CD4-positive, CD25-positive, alpha-beta regulatory T cell (primary cell): ENCODE data around the gene SORCS1. TPM values are rescaled to one million over a fixed set of nuclear protein-coding genes. Genes with fewer than 3 reads are reported as not detected.
A peak's percentile ranks its signal among the peaks of the same experiment; 100 is the strongest.
"Not testable (repeated sequence)": the region's sequence is repeated elsewhere in the genome, so short reads cannot be mapped to it uniquely, and the experiment has no call there.

Source experiments
- ATAC-seq, 2 donors: fragments of 150-1000 bp; cut with Tn5 transposase; one replicate each; pipeline ENCODE4 v1.10.0; 2021; ENCODE audit warnings: low read depth in 2 of 2, moderate number of reproducible peaks in 2 of 2, moderate library complexity in 1 of 2
- DNase-seq, 3 donors: peaks; one replicate each; pipeline versions ENCODE4 v3.0.0 to v3.0.0-alpha.2; 2012 to 2022; ENCODE audit warnings: mixed read lengths in 1 of 3
- H3K27ac ChIP-seq: one replicate; pipeline ENCODE4 v1.7.0; 2013; ENCODE audit warnings: mild to moderate bottlenecking, low read length; ENCODE audit not compliant: insufficient read depth, poor library complexity, severe bottlenecking
- H3K27me3 ChIP-seq: one replicate; pipeline ENCODE4 v1.7.0; 2013; ENCODE audit warnings: low read length; ENCODE audit not compliant: control insufficient read depth, insufficient read depth
- H3K36me3 ChIP-seq: one replicate; pipeline ENCODE4 v1.7.0; 2013; ENCODE audit warnings: mild to moderate bottlenecking, low read length, moderate library complexity; ENCODE audit not compliant: control insufficient read depth, insufficient read depth
- H3K4me1 ChIP-seq: 2 replicates; pipeline ENCODE4 v1.7.0; 2013; ENCODE audit warnings: mild to moderate bottlenecking, low read length; ENCODE audit not compliant: insufficient read depth, control insufficient read depth, poor library complexity, severe bottlenecking
- H3K4me3 ChIP-seq: one replicate; pipeline ENCODE4 v1.7.0; 2013; ENCODE audit warnings: low read depth, mild to moderate bottlenecking, low read length, moderate library complexity
- H3K9me3 ChIP-seq, 2 experiments: 1 replicate in 1 of 2; 2 replicates in 1 of 2; pipeline ENCODE4 v1.7.0; 2013; ENCODE audit warnings: low read length in 2 of 2, mild to moderate bottlenecking in 1 of 2, moderate library complexity in 1 of 2; ENCODE audit not compliant: control insufficient read depth in 2 of 2
- H3K27ac Mint-ChIP-seq, 3 donors: one replicate each; pipeline ENCODE4 v1.8.0; 2020 to 2022; ENCODE audit warnings: mild to moderate bottlenecking in 3 of 3, mixed read lengths in 3 of 3, moderate library complexity in 2 of 3
- H3K27me3 Mint-ChIP-seq: one replicate; pipeline ENCODE4 v1.8.0; 2022; ENCODE audit warnings: mild to moderate bottlenecking, mixed read lengths
- H3K36me3 Mint-ChIP-seq: one replicate; pipeline ENCODE4 v1.8.0; 2020; ENCODE audit warnings: mixed read lengths
- H3K4me1 Mint-ChIP-seq, 4 donors: one replicate each; pipeline ENCODE4 v1.8.0; 2020 to 2022; ENCODE audit warnings: mixed read lengths in 4 of 4, mild to moderate bottlenecking in 1 of 4
- H3K4me3 Mint-ChIP-seq, 4 donors: one replicate each; pipeline ENCODE4 v1.8.0; 2020 to 2022; ENCODE audit warnings: mild to moderate bottlenecking in 4 of 4, mixed read lengths in 4 of 4, moderate library complexity in 3 of 4
- H3K9me3 Mint-ChIP-seq, 7 donors: one replicate each; pipeline ENCODE4 v1.8.0; 2020 to 2022; ENCODE audit warnings: mixed read lengths in 7 of 7, mild to moderate bottlenecking in 3 of 7, moderate library complexity in 2 of 7
- polyA plus RNA-seq, 4 donors: library from polyadenylated mRNA; unstranded; fragments of 300-500 nt; fragmentation: Illumina TruSeq; gene quantifications; one replicate each; pipeline ENCODE4 v1.2.3, GENCODE V29; 2021
- total RNA-seq: library from RNA; stranded (reverse); gene quantifications from one replicate; pipeline ENCODE4 v1.2.3, GENCODE V29; 2022

The SORCS1 gene
- total and polyA plus RNA-seq, 5 donors from 2014 or later, result not detected

DNA sequence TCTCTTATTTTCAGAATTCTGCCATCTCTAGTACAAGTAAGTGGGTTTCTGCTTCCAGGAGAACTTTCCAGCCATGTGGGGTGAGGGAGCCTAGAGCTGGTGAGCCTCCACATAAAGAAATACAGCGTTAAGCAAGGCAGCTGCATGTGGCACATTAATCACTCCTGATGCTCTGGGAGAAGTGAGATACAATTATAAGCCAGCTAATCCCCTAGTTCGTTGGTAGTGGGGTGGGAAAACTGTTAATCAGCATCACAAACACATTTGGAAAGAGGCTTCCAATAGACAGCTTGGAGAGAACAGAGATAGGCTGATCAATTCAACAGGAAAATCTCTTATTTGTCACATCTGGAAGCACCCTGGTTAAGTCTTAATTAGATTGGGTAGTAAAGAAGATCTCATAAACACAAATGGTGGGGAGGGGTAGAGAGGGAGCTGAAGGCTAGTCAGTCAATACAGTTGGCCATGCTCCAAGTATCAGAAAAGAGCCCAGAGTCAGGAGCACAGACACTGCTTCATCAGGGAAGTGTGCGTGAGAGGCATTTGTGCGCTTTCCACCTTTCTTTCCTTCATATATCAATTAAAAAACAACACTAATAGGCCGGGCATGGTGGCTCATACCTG, 130.6 kb downstream of the SORCS1 start:
- no peaks in the 10 kb centered on the region for H3K4me1 ChIP-seq
- ATAC-seq, result no peak
- no peaks in the 10 kb centered on the region for H3K27me3 ChIP-seq
- no peak for DNase-seq
- no peak overlapping the region for H3K27ac Mint-ChIP-seq
- H3K9me3 Mint-ChIP-seq, result peaks cover 3 to 10% (median 6%) of the 10 kb centered on the region in 7 donors
- no peak overlapping the region for H3K4me3 ChIP-seq
- no peaks in the 10 kb centered on the region for H3K36me3 ChIP-seq
- H3K36me3 Mint-ChIP-seq, result peaks cover 3% of the 10 kb centered on the region
- no peak overlapping the region for H3K4me3 Mint-ChIP-seq
- no peaks in the 10 kb centered on the region for H3K4me1 Mint-ChIP-seq
- H3K27ac ChIP-seq, result no peak overlapping the region
- H3K27me3 Mint-ChIP-seq, result no peaks in the 10 kb centered on the region
- no peaks in the 10 kb centered on the region for H3K9me3 ChIP-seq

DNA sequence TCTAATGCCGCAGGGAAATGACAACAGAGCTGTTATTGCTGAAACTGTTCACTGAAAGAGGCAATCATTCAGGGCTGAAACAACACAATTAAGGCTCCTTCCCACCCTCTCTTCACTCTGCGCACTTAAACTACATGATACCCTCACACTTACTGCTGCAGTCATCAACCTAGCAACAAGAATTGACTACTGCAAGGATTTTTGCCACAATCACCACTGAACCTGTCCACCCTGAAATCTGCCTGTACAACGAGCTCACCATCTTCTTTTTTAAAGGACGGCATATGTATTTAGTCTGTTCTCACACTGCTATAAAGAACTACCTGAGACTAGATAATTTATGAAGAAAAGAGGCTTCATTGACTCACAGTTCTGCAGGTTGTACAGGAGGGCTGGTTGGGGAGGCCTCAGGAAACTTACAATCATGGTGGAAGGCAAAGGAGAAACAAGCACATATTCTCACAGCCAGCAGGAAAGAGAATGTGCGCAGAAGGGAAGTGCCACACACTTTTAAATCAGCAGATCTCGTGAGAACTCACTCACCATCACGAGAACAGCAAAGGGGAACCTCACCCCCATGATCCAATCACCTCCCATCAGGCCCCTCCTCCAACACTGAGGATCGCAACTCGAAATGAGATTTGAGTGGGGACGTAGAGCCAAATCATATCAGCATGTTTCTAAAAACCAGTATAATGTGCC, 131.7 kb downstream of the SORCS1 start:
- Histone ChIP-seq H3K36me3 (no peaks in the 10 kb centered on the region), H3K4me1 (no peaks in the 10 kb centered on the region), H3K27me3 (no peaks in the 10 kb centered on the region), H3K9me3 (no peaks in the 10 kb centered on the region), H3K27ac (no peak overlapping the region), H3K4me3 (no peak overlapping the region)
- ATAC-seq (no peak), DNase-seq (no peak)
- Mint-ChIP-seq H3K4me1 (no peaks in the 10 kb centered on the region), H3K36me3 (peaks cover 3% of the 10 kb centered on the region), H3K4me3 (no peak overlapping the region), H3K27ac (no peak overlapping the region), H3K9me3 (peaks cover 3 to 13% (median 6%) of the 10 kb centered on the region in 7 donors), H3K27me3 (no peaks in the 10 kb centered on the region)

DNA sequence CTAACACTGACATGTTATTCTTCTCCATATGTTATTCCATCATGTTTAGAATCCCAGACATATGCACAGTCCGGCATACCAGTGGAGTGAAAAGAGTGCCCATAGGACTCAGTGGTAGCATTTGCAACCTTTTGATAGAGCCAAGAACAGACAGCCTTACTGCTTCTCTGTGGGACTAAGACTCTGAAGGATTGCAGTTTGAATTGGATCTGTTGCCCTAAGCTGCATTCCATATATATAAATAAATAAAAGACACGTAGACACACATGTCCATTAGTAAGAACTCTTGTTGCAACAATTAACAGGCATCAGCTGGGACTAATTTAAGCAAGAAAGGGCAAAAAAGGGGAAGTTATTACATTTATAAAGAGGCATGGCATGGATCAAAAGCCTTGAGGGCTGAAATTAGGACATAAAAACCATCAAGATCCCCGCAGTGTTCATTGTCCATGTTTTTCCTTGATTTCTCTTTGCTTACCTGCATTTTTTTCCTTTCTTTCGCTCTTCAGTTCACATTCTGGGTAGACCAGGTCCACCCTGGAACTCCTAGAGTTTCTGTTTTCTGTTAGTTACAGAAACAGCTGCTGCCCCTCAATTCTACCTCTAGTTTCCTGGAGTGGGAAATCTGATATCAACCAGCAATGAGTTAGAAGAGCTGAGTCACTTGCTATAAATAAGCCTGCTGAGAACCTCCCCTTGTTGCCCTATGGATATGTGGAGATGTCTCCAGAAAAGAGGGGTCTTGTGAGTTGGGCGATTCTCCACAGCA, 132.4 kb downstream of the SORCS1 start:
- H3K4me1 Mint-ChIP-seq, result no peaks in the 10 kb centered on the region
- peaks cover 3% of the 10 kb centered on the region for H3K36me3 Mint-ChIP-seq
- Histone ChIP-seq H3K27me3 (no peaks in the 10 kb centered on the region), H3K27ac (no peak overlapping the region), H3K9me3 (no peaks in the 10 kb centered on the region), H3K36me3 (no peaks in the 10 kb centered on the region), H3K4me3 (no peak overlapping the region), H3K4me1 (no peaks in the 10 kb centered on the region)
- DNase-seq, result no peak
- H3K27me3 Mint-ChIP-seq, result no peaks in the 10 kb centered on the region
- ATAC-seq, result no peak
- peak overlapping the region in 1 of 3 donors; percentile 34 for H3K27ac Mint-ChIP-seq
- H3K4me3 Mint-ChIP-seq, result no peak overlapping the region
- H3K9me3 Mint-ChIP-seq, result peaks cover 4 to 17% (median 6%) of the 10 kb centered on the region in 7 donors

DNA sequence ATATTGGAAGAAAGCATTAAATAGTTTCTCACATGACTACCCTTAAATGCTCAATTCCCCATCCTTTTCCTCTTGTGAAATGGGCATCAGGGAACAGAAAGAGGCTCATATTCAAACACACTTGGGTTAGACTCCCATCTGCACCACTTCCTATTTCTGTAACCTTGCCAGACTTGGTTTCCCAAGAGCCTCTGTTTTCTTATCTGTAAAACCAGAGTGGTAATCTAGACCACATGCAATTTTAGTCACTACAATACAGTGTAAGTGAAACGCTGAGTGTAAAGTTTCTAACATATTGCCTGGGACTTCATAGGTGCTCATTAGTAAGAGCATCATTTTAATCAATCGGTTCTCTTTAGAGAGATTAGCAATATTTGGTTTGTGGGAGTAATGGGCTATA, 136.3 kb downstream of the SORCS1 start:
- H3K36me3 ChIP-seq, result no peaks in the 10 kb centered on the region
- no peaks in the 10 kb centered on the region for H3K4me1 ChIP-seq
- H3K27ac ChIP-seq, result no peak overlapping the region
- Mint-ChIP-seq H3K27me3 (no peaks in the 10 kb centered on the region), H3K27ac (no peak overlapping the region), H3K36me3 (peaks cover 3% of the 10 kb centered on the region), H3K4me1 (no peaks in the 10 kb centered on the region), H3K9me3 (peaks cover 2 to 12% (median 9%) of the 10 kb centered on the region in 7 donors), H3K4me3 (no peak overlapping the region)
- H3K4me3 ChIP-seq, result no peak overlapping the region
- no peak for ATAC-seq
- DNase-seq, result no peak
- no peaks in the 10 kb centered on the region for H3K27me3 ChIP-seq
- H3K9me3 ChIP-seq, result no peaks in the 10 kb centered on the region

- peaks cover 0 to 2% of the 10 kb centered on the region in 2 experiments for H3K9me3 ChIP-seq
- H3K4me3 Mint-ChIP-seq, result no peak overlapping the region
- no peak overlapping the region for H3K27ac ChIP-seq
- H3K9me3 Mint-ChIP-seq, result peaks cover 1 to 12% (median 5%) of the 10 kb centered on the region in 7 donors
- H3K36me3 Mint-ChIP-seq, result no peaks in the 10 kb centered on the region
- no peak overlapping the region for H3K27ac Mint-ChIP-seq
- H3K27me3 Mint-ChIP-seq, result no peaks in the 10 kb centered on the region
- no peaks in the 10 kb centered on the region for H3K27me3 ChIP-seq
- ATAC-seq, result no peak
- H3K4me3 ChIP-seq, result no peak overlapping the region
- no peaks in the 10 kb centered on the region for H3K4me1 Mint-ChIP-seq
- H3K36me3 ChIP-seq, result no peaks in the 10 kb centered on the region
- no peak for DNase-seq
- no peaks in the 10 kb centered on the region for H3K4me1 ChIP-seq
These were observed 138.8 kb downstream of the SORCS1 start for GRCh38 chr10:107025676-107026075.

GRCh38 chr10:107024033-107024432, 140.5 kb downstream of the SORCS1 start:
- not testable (repeated sequence) for H3K27ac Mint-ChIP-seq, H3K36me3 Mint-ChIP-seq, H3K27me3 Mint-ChIP-seq, H3K4me1 Mint-ChIP-seq, H3K4me3 ChIP-seq, H3K9me3 ChIP-seq, H3K27ac ChIP-seq, H3K36me3 ChIP-seq, H3K4me3 Mint-ChIP-seq, ATAC-seq, H3K27me3 ChIP-seq, H3K9me3 Mint-ChIP-seq, DNase-seq, H3K4me1 ChIP-seq

DNA sequence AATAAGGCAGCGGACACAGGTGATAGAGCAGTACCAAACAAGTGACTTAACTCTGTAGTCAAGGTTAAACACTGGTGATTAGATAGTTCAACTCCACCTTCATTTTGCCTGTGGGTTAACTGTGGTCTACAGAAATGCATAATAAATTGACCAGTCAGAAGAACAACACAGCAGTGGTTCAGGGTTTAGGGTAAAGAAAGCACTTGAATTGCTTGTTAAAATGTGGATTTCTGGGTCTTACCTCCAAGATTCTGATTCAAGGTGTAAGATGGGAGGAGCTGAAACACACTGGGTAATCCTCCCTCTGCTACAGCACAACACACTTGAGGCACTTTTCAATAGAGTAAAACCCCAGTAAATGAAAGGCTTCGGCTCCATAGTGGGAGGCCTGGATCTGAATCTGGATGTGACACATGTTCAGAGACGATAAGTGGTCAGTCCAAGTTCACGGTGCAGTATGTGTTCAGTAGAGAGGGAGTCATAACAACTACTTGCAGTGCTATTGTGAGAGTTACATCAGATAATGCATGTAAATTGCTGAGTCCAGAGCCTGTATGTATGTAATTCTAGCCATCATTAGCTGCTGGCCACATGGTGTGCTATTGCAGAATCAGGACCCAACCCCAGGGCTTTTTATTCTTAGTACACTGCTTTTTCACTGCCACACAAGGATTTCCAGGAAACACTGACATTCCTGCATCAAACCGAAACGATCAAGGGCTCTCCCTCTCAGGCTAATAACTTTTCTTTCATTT, 141.7 kb downstream of the SORCS1 start:
- H3K9me3 Mint-ChIP-seq, result peaks cover 1 to 6% (median 4%) of the 10 kb centered on the region in 7 donors
- no peaks in the 10 kb centered on the region for H3K4me1 ChIP-seq
- DNase-seq (no peak), ATAC-seq (no peak)
- no peak overlapping the region for H3K4me3 ChIP-seq
- no peaks in the 10 kb centered on the region for H3K27me3 Mint-ChIP-seq
- no peak overlapping the region for H3K4me3 Mint-ChIP-seq
- H3K4me1 Mint-ChIP-seq, result no peaks in the 10 kb centered on the region
- H3K9me3 ChIP-seq, result peaks cover 0 to 2% of the 10 kb centered on the region in 2 experiments
- no peaks in the 10 kb centered on the region for H3K36me3 Mint-ChIP-seq
- no peaks in the 10 kb centered on the region for H3K27me3 ChIP-seq
- no peak overlapping the region for H3K27ac Mint-ChIP-seq
- H3K36me3 ChIP-seq, result no peaks in the 10 kb centered on the region
- no peak overlapping the region for H3K27ac ChIP-seq
